ENCODE measurements around the gene CAMTA1.

DNA sequence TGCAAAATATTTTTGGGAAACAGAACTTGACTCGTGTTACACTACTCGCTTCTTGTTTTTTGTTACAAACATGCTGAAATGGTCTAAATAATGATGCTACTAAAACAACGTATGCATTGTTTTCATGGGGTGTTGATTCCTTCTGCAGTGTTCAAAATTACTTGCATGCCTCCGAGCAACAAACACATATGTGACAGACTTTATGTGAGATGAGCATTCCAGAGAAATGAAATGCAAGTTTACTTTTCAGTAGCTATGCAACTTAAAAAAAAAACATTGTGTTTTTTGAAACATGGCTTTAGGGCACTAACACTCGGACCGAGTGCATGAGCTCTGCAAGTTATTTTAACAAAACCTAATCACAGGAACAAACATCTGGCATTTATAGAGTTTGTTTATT lies 84.8 kb downstream of the CAMTA1 start:
- TF ChIP-seq, protein P1, sequence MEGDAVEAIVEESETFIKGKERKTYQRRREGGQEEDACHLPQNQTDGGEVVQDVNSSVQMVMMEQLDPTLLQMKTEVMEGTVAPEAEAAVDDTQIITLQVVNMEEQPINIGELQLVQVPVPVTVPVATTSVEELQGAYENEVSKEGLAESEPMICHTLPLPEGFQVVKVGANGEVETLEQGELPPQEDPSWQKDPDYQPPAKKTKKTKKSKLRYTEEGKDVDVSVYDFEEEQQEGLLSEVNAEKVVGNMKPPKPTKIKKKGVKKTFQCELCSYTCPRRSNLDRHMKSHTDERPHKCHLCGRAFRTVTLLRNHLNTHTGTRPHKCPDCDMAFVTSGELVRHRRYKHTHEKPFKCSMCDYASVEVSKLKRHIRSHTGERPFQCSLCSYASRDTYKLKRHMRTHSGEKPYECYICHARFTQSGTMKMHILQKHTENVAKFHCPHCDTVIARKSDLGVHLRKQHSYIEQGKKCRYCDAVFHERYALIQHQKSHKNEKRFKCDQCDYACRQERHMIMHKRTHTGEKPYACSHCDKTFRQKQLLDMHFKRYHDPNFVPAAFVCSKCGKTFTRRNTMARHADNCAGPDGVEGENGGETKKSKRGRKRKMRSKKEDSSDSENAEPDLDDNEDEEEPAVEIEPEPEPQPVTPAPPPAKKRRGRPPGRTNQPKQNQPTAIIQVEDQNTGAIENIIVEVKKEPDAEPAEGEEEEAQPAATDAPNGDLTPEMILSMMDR (optimal IDR thresholded peaks at IDR 0.05 in 1 of 3, IDR thresholded peaks at IDR 0.05 in 1 of 3, conservative IDR thresholded peaks at IDR 0.05 in 1 of 3; ENCODE audit: extremely low read depth in 1 of 3, insufficient read depth in 2 of 3, low read length in 3 of 3): no peak
- no peak for TF ChIP-seq EZH2 (IDR thresholded peaks at IDR 0.05; ENCODE audit: low read length)

All from keratinocyte (primary cell).